B cell (primary cell): ENCODE results near the gene ZNF320. TPM values are rescaled to one million over a fixed set of nuclear protein-coding genes. Genes with fewer than 3 reads are reported as not detected.
"Not testable (repeated sequence)": the region's sequence is repeated elsewhere in the genome, so short reads cannot be mapped to it uniquely, and the experiment has no call there.

Source experiments
- ATAC-seq: fragments of 200-7000 bp; cut with Tn5 transposase; one replicate; pipeline ENCODE4 v1.10.0; 2021; ENCODE audit warnings: low read depth, mild to moderate bottlenecking, moderate number of reproducible peaks, moderate library complexity
- CTCF ChIA-PET: fragments of 350-600 bp; sonication (Branson Sonifier 250); formaldehyde crosslinking; loops from one replicate; lab custom pipeline; 2021; ENCODE audit warnings: antibody characterized with exemption, inconsistent platforms; lab: Charles Lee
- POLR2A ChIA-PET: fragments of 350-600 bp; sonication (Branson Sonifier 250); formaldehyde crosslinking; loops from one replicate; lab custom pipeline; 2021; ENCODE audit warnings: antibody characterized with exemption; lab: Charles Lee
- DNase-seq: peaks from one replicate; pipeline ENCODE4 v3.0.0; 2013
- H2AFZ ChIP-seq: 2 replicates; pipeline ENCODE4 v1.6.1; 2012; ENCODE audit warnings: mild to moderate bottlenecking, low read depth, low read length; ENCODE audit not compliant: insufficient read depth, poor library complexity, severe bottlenecking
- H3K27ac ChIP-seq, 2 donors: 1 replicate in 1 of 2; 2 replicates in 1 of 2; pipeline ENCODE4 v1.5.1; 2012 to 2013; ENCODE audit warnings: low read length in 2 of 2, mild to moderate bottlenecking in 2 of 2, moderate library complexity in 1 of 2
- H3K27me3 ChIP-seq, 4 experiments: fragments of 200-600 bp in 1 of 4; sonication (generic) in 1 of 4; replicated peaks in 1 of 4; 1 replicate in 2 of 4; 2 replicates in 2 of 4; pipeline versions ENCODE4 v1.6.1 to v1.7.0; 2013 to 2016; ENCODE audit warnings: low read length in 3 of 4, mild to moderate bottlenecking in 2 of 4, mixed read lengths in 1 of 4, moderate library complexity in 1 of 4; ENCODE audit not compliant: insufficient read depth in 4 of 4, control insufficient read depth in 3 of 4; ENCODE audit errors: control extremely low read depth in 1 of 4
- H3K36me3 ChIP-seq, 2 experiments: replicated peaks in 1 of 2; 1 replicate in 1 of 2; 2 replicates in 1 of 2; pipeline versions ENCODE4 v1.6.1 to v1.7.1; 2013; ENCODE audit warnings: low read length in 1 of 2; ENCODE audit not compliant: insufficient read depth in 2 of 2, control insufficient read depth in 1 of 2; ENCODE audit errors: control extremely low read depth in 1 of 2, extremely low read depth in 1 of 2
- H3K4me1 ChIP-seq, 2 donors: fragments of 200-600 bp in 1 of 2; sonication (generic) in 1 of 2; 1 replicate in 1 of 2; 2 replicates in 1 of 2; pipeline versions ENCODE4 v1.5.1 to v1.6.1; 2013 to 2017; ENCODE audit warnings: low read length in 2 of 2; ENCODE audit not compliant: control insufficient read depth in 2 of 2, insufficient read depth in 2 of 2
- H3K4me2 ChIP-seq: replicated peaks from 2 replicates; pipeline ENCODE3; 2012; ENCODE audit warnings: mild to moderate bottlenecking, low read depth, low read length; ENCODE audit not compliant: poor library complexity, severe bottlenecking
- H3K4me3 ChIP-seq, 5 experiments: fragments of 200-600 bp in 1 of 5; sonication (generic) in 1 of 5; 1 replicate in 3 of 5; 2 replicates in 2 of 5; pipeline versions ENCODE4 v1.5.1 to v1.7.0; 2011 to 2016; ENCODE audit warnings: low read length in 4 of 5, mild to moderate bottlenecking in 4 of 5, low read depth in 2 of 5, control low read depth in 1 of 5, moderate library complexity in 1 of 5; ENCODE audit not compliant: insufficient read depth in 1 of 5; ENCODE audit errors: control extremely low read depth in 1 of 5, extremely low read depth in 1 of 5
- H3K79me2 ChIP-seq: fragments of 200-600 bp; sonication (generic); one replicate; pipeline ENCODE4 v1.6.0; 2016; ENCODE audit warnings: low read length; ENCODE audit not compliant: control insufficient read depth, insufficient read depth
- H3K9ac ChIP-seq: fragments of 200-600 bp; sonication (generic); 2 replicates; pipeline ENCODE4 v1.6.1; 2017; ENCODE audit warnings: mild to moderate bottlenecking, low read length, moderate library complexity
- H3K9me3 ChIP-seq, 3 donors: one replicate each; pipeline versions ENCODE4 v1.6.1 to v1.7.1; 2013; ENCODE audit warnings: low read length in 2 of 3; ENCODE audit not compliant: control insufficient read depth in 2 of 3, insufficient read depth in 1 of 3; ENCODE audit errors: control extremely low read depth in 1 of 3
- H4K20me1 ChIP-seq: 2 replicates; pipeline ENCODE4 v1.6.0; 2012; ENCODE audit warnings: mild to moderate bottlenecking, low read length; ENCODE audit not compliant: insufficient read depth, control insufficient read depth, poor library complexity, severe bottlenecking
- H3K27ac Mint-ChIP-seq: one replicate; pipeline ENCODE4 v1.8.0; 2021; ENCODE audit warnings: mixed read lengths
- H3K27me3 Mint-ChIP-seq: one replicate; pipeline ENCODE4 v1.8.0; 2021; ENCODE audit warnings: mixed read lengths
- H3K4me1 Mint-ChIP-seq: one replicate; pipeline ENCODE4 v1.8.0; 2021; ENCODE audit warnings: mixed read lengths
- H3K4me3 Mint-ChIP-seq: one replicate; pipeline ENCODE4 v1.8.0; 2021; ENCODE audit warnings: mixed read lengths
- H3K9me3 Mint-ChIP-seq: one replicate; pipeline ENCODE4 v1.8.0; 2022; ENCODE audit warnings: mixed read lengths; ENCODE audit not compliant: insufficient read depth
- EZH2 ChIP-seq: IDR thresholded peaks from 2 replicates; pipeline ENCODE4 v1.6.1; 2012; ENCODE audit warnings: borderline replicate concordance, low read depth, mild to moderate bottlenecking, moderate library complexity, low read length; ENCODE audit not compliant: insufficient read depth, poor library complexity, severe bottlenecking
- WGBS: methylation state at CpG from one replicate; pipeline ENCODE4 v1.1.5; 2013; ENCODE audit warnings: missing lambda C conversion rate; ENCODE audit not compliant: insufficient coverage; 5-methylcytosine and 5-hydroxymethylcytosine counted together
- intact Hi-C: fragments of 100-400 bp; cut with micrococcal nuclease; formaldehyde crosslinking; loops from one replicate; pipeline ENCODE4 v1.10.0; 2022
- polyA plus RNA-seq: library from polyadenylated mRNA; depleted of rRNA; stranded (reverse); fragments of >200 nt; gene quantifications from 2 replicates; pipeline ENCODE4 v1.2.3, GENCODE V29; 2012
- total RNA-seq, 2 donors: library from RNA; stranded (reverse); fragments of 120-200 nt in 1 of 2; gene quantifications; 1 replicate in 1 of 2; 2 replicates in 1 of 2; pipeline versions ENCODE4 v1.2.3 to v1.2.4, GENCODE V29; 2013 to 2022
- TF ChIP-seq, protein P1 (sequence below): fragments of 200-600 bp; IDR thresholded peaks from one replicate; pipeline ENCODE4 v1.8.0; 2022; ENCODE audit warnings: antibody characterized with exemption, mild to moderate bottlenecking

ZNF320 gene
- total and polyA plus RNA-seq, 2 donors (not counting 1 experiment from before 2014, with no cell fraction given): 14.5 to 33.1 TPM

DNA sequence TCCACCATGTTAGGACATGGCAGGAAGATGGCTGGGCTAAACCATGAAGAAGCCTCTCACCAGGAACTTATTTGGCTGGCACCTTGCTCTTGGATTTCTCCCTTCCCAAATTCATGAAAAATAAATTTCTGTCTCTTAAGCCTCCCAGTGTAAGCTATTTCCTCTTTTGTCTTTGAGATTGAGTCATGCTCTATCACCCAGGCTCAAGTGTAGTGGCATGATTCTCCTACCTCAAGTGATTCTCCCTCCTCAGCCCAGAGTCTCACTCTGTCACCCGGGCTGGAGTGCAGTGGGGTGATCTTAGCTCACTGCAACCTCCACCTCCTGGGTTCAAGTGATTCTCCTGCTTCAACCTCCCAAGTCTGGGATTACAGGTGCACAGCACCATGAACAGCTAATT is 13.2 kb upstream of the ZNF320 start:
- CTCF ChIA-PET: no interaction called here

DNA sequence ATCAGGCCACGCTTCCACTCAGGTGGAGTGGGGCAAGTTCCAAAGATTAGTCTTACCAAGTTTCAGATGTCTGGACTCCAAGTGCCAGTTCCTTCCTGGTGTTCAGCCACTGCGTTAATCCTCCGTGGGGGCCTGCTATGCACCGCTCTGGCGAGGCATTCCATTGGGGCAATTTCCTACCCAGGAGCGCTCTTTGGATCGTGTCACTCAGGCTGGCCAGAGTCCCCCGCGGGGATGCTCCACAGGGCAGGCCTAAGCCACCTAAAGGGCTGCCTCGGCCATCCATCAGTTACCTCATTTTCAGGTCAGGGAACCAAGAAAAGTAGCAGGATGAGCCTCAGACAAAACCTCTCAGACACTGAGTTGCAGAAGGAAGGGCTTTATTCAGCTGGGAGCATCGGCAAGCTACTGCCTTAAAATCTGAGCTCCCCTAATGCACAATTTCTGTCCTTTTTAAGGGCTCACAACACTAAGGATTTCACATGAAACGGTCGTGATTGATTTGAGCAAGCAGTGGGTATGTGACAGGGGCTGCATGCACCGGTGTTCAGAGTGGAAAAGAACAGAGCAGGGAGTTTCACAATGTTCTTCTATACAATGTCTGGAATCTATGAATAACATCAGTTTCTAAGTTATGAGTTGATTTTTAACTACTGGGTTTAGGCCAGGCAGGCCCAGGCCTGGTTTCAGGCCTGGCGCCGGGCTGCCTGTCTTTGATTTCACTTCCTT is 6.8 kb upstream of the ZNF320 start:
- peak; percentile 17 for DNase-seq
- H3K9ac ChIP-seq: peak overlapping the region; percentile 5
- peak overlapping the region; percentile 38 for H2AFZ ChIP-seq
- H3K9me3 Mint-ChIP-seq, intact Hi-C loops, H4K20me1 ChIP-seq, POLR2A ChIA-PET, H3K4me2 ChIP-seq, H3K4me3 ChIP-seq, H3K27me3 ChIP-seq, H3K4me3 Mint-ChIP-seq, H3K27me3 Mint-ChIP-seq, H3K79me2 ChIP-seq, H3K4me1 ChIP-seq, CTCF ChIA-PET, ATAC-seq: not testable (repeated sequence)
- peaks cover 12% of the 10 kb centered on the region for H3K4me1 Mint-ChIP-seq
- WGBS: 99% methylated on average over 11 of the region's 16 CpGs
- H3K36me3 ChIP-seq: peaks cover 9 to 17% of the 10 kb centered on the region in 2 experiments
- peaks cover 3 to 14% (median 4%) of the 10 kb centered on the region in 3 donors for H3K9me3 ChIP-seq
- peak overlapping the region; percentile 84 for H3K27ac Mint-ChIP-seq
- peak overlapping the region; percentile 43 to 45 for H3K27ac ChIP-seq

More for the DNA sequence above, 13.2 kb upstream of the ZNF320 start:
- ATAC-seq (no peak), DNase-seq (no peak)
- Histone ChIP-seq H3K36me3 (peaks cover 9 to 27% of the 10 kb centered on the region in 2 experiments), H3K79me2 (no peaks in the 10 kb centered on the region), H3K27ac (no peak overlapping the region), H4K20me1 (no peaks in the 10 kb centered on the region), H3K9ac (no peak overlapping the region), H3K9me3 (peaks cover 3 to 27% (median 4%) of the 10 kb centered on the region in 3 donors), H3K4me2 (no peak overlapping the region), H3K4me1 (peaks cover 0 to 3% of the 10 kb centered on the region in 2 donors), H3K4me3 (no peak overlapping the region), H2AFZ (no peak overlapping the region), H3K27me3 (no peaks in the 10 kb centered on the region)
- intact Hi-C loops: no loop called here
- peaks cover 6% of the 10 kb centered on the region for H3K4me1 Mint-ChIP-seq
- H3K4me3 Mint-ChIP-seq: no peak overlapping the region
- WGBS: 80% methylated on average over 1 of the region's 1 CpG
- no peaks in the 10 kb centered on the region for H3K27me3 Mint-ChIP-seq
- TF ChIP-seq, protein P1, sequence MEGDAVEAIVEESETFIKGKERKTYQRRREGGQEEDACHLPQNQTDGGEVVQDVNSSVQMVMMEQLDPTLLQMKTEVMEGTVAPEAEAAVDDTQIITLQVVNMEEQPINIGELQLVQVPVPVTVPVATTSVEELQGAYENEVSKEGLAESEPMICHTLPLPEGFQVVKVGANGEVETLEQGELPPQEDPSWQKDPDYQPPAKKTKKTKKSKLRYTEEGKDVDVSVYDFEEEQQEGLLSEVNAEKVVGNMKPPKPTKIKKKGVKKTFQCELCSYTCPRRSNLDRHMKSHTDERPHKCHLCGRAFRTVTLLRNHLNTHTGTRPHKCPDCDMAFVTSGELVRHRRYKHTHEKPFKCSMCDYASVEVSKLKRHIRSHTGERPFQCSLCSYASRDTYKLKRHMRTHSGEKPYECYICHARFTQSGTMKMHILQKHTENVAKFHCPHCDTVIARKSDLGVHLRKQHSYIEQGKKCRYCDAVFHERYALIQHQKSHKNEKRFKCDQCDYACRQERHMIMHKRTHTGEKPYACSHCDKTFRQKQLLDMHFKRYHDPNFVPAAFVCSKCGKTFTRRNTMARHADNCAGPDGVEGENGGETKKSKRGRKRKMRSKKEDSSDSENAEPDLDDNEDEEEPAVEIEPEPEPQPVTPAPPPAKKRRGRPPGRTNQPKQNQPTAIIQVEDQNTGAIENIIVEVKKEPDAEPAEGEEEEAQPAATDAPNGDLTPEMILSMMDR: no peak
- no peak for TF ChIP-seq EZH2
- peaks cover 8% of the 10 kb centered on the region for H3K9me3 Mint-ChIP-seq
- POLR2A ChIA-PET: no interaction called here
- no peak overlapping the region for H3K27ac Mint-ChIP-seq
